NCI-H2171 (cell line): ENCODE results near the gene SCN3B.

Source experiments
- DNase-seq: peaks from one replicate; lab custom pipeline; 2025; lab: John Stamatoyannopoulos, UW

Gene SCN3B

GRCh38 chr11:123597859-123598258 lies 56.6 kb downstream of the SCN3B start:
- no peak for DNase-seq

- no peak for DNase-seq
Measured at GRCh38 chr11:123594921-123595320, 59.5 kb downstream of the SCN3B start.

- no peak for DNase-seq
Measured at GRCh38 chr11:123594188-123594901, 60.1 kb downstream of the SCN3B start.

- DNase-seq = no peak
Measured at GRCh38 chr11:123593570-123593969, 60.9 kb downstream of the SCN3B start.

- no peak for DNase-seq
Measured at GRCh38 chr11:123590296-123590912, 64.0 kb downstream of the SCN3B start.

GRCh38 chr11:123588864-123589262 lies 65.6 kb downstream of the SCN3B start:
- no peak for DNase-seq

GRCh38 chr11:123588117-123588863 lies 66.1 kb downstream of the SCN3B start:
- no peak for DNase-seq

- no peak for DNase-seq
Measured at GRCh38 chr11:123587559-123587958, 66.9 kb downstream of the SCN3B start.

GRCh38 chr11:123587044-123587443 lies 67.4 kb downstream of the SCN3B start:
- no peak for DNase-seq

GRCh38 chr11:123586568-123586967 lies 67.9 kb downstream of the SCN3B start:
- DNase-seq = no peak

GRCh38 chr11:123585706-123586105 lies 68.7 kb downstream of the SCN3B start:
- DNase-seq = no peak

GRCh38 chr11:123585206-123585605 lies 69.2 kb downstream of the SCN3B start:
- DNase-seq = no peak

GRCh38 chr11:123584737-123585136 lies 69.7 kb downstream of the SCN3B start:
- DNase-seq = no peak

GRCh38 chr11:123584186-123584585 lies 70.2 kb downstream of the SCN3B start:
- DNase-seq = no peak

GRCh38 chr11:123582992-123583504 lies 71.4 kb downstream of the SCN3B start:
- DNase-seq = no peak

- DNase-seq = no peak
Measured at GRCh38 chr11:123581651-123582399, 72.6 kb downstream of the SCN3B start.

- DNase-seq = peak; percentile 29
Measured at GRCh38 chr11:123580557-123581275, 73.7 kb downstream of the SCN3B start.

GRCh38 chr11:123580137-123580536 lies 74.3 kb downstream of the SCN3B start:
- no peak for DNase-seq

GRCh38 chr11:123579482-123579812 lies 75.0 kb downstream of the SCN3B start:
- DNase-seq = no peak
